AG09309 (cell line): Measurements from ENCODE around the gene ACAP1.
A peak's percentile ranks its signal among the peaks of the same experiment; 100 is the strongest.
"Not testable (repeated sequence)": the region's sequence is repeated elsewhere in the genome, so short reads cannot be mapped to it uniquely, and the experiment has no call there.

Experiments
- DNase-seq: peaks from one replicate; pipeline ENCODE4 v3.0.0-alpha.2; 2010; ENCODE audit warnings: low read depth
- H3K4me3 ChIP-seq: 2 replicates; pipeline ENCODE4 v1.5.1; 2011; ENCODE audit warnings: mild to moderate bottlenecking, low read depth, low read length, moderate library complexity; ENCODE audit not compliant: control insufficient read depth
- CTCF ChIP-seq: IDR thresholded peaks from 2 replicates; pipeline ENCODE4 v1.5.1; 2011; ENCODE audit warnings: mild to moderate bottlenecking, low read depth, low read length, inconsistent platforms; ENCODE audit not compliant: insufficient read depth, control insufficient read depth; ENCODE audit errors: missing control alignments

ACAP1 gene

GRCh38 chr17:7329374-7329996, 6.8 kb upstream of the ACAP1 start:
- peak; percentile 98 for DNase-seq
- no peak for TF ChIP-seq CTCF
- H3K4me3 ChIP-seq = peak overlapping the region; percentile 88

- no peak for TF ChIP-seq CTCF
- DNase-seq = no peak
Observed at GRCh38 chr17:7329997-7330637, 6.2 kb upstream of the ACAP1 start.

GRCh38 chr17:7330638-7331015, 5.7 kb upstream of the ACAP1 start:
- TF ChIP-seq CTCF = no peak
- peak overlapping the region; percentile 88 for H3K4me3 ChIP-seq
- DNase-seq = no peak

More at GRCh38 chr17:7329997-7330637, 6.2 kb upstream of the ACAP1 start:
- peak overlapping the region; percentile 88 for H3K4me3 ChIP-seq

- no peak for DNase-seq
- H3K4me3 ChIP-seq = no peak overlapping the region
- TF ChIP-seq CTCF = no peak
Observed at GRCh38 chr17:7332111-7332510, 4.2 kb upstream of the ACAP1 start.

GRCh38 chr17:7332600-7333069, 3.7 kb upstream of the ACAP1 start:
- H3K4me3 ChIP-seq, DNase-seq: not testable (repeated sequence)

GRCh38 chr17:7334938-7335538, 1.3 kb upstream of the ACAP1 start:
- no peak overlapping the region for H3K4me3 ChIP-seq
- TF ChIP-seq CTCF = no peak
- no peak for DNase-seq

GRCh38 chr17:7335765-7336164, 564 bp upstream of the ACAP1 start:
- not testable (repeated sequence) for H3K4me3 ChIP-seq, DNase-seq

- H3K4me3 ChIP-seq, DNase-seq: not testable (repeated sequence)
Observed at GRCh38 chr17:7337600-7337999, 1.3 kb downstream of the ACAP1 start.
